Measurements from ENCODE around the gene NPAT. TPM values are rescaled to one million over a fixed set of nuclear protein-coding genes. Genes with fewer than 3 reads are reported as not detected.
"Not testable (repeated sequence)": the region's sequence is repeated elsewhere in the genome, so short reads cannot be mapped to it uniquely, and the experiment has no call there.

The NPAT gene
- total RNA-seq, 2 donors from 2014 or later: 23.3 to 31.0 TPM

DNA sequence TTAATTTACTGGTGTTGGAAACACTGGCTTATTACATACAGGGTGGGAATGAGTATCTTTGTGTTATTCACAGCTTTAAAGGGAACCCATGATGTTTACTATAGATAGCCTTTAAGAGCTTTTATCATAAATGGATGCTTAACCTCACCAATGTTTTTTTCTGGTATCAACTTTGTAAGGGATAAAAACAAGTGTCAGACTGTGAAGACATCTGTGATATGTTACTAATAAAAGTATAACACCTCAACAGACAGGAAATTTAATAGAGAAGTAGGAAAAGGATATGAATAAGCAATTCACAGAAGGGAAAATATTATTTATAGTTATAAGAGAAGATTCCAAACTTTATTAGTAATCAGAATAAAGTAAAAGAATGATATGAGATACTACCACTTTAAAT lies 54.8 kb downstream of the NPAT start:
- ATAC-seq (no peak), DNase-seq (no peak)
- Mint-ChIP-seq H3K4me3 (no peak overlapping the region), H3K4me1 (peaks cover 23% of the 10 kb centered on the region), H3K27ac (peak overlapping the region; percentile 97), H3K36me3 (ENCODE audit: low read depth) (peaks cover 12% of the 10 kb centered on the region), H3K27me3 (no peaks in the 10 kb centered on the region)
- no peaks in the 10 kb centered on the region for H3K9me3 ChIP-seq (ENCODE audit: control insufficient read depth, low read length, poor library complexity, severe bottlenecking)

DNA sequence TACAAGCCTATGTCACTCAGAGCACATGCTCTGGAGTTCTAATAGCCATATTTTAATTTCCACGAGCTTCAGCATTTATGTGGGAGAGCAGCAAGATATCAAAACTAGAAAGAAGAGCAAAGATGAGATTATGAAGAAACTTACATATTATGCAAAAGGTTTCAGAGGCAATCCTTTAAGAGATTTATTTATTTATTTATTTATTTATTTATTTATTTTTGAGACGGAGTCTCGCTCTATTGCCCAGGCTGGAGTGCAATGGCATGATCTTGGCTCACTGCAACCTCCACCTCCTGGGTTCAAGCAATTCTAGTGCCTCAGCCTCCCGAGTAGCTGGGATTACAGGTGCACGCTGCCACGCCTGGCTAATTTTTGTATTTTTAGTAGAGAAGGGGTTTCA lies 59.6 kb downstream of the NPAT start:
- not testable (repeated sequence) for H3K4me3 Mint-ChIP-seq; H3K9me3 ChIP-seq (ENCODE audit: control insufficient read depth, low read length, poor library complexity, severe bottlenecking); H3K27ac Mint-ChIP-seq; H3K36me3 Mint-ChIP-seq (ENCODE audit: low read depth); H3K4me1 Mint-ChIP-seq; H3K27me3 Mint-ChIP-seq; ATAC-seq; DNase-seq

DNA sequence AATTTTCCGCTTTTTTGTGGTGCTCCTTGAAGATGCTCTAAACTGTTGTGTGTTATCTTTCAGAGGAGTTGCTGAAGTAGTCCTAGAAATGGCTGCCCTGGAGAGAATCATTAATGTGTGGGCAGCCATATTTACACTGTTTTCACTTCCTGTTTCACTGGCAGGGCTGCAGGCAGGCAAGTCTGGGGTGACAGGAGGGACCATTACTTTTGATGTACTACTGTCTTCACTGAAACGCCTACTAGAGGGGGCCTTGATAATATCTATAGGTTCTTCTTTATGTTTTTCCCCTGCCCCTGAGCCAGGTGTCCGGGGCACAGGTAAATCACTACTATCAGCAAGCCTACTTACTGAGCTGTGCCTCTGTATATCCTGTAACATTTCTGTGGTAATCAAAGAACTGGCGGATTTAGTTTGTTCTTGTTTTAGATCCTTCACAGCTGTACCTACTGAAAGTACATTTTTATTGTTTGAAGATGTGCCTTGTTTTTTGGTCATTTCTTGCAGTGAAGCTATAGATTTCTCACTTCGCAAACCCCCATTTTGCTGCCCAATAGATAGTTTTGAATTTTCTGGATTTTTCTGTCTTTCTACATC lies 61.4 kb downstream of the NPAT start:
- peak; percentile 80 for ATAC-seq
- H3K9me3 ChIP-seq (ENCODE audit: control insufficient read depth, low read length, poor library complexity, severe bottlenecking): no peaks in the 10 kb centered on the region
- Mint-ChIP-seq H3K4me1 (peaks cover 7% of the 10 kb centered on the region), H3K27ac (no peak overlapping the region), H3K27me3 (no peaks in the 10 kb centered on the region), H3K36me3 (ENCODE audit: low read depth) (peaks cover 2% of the 10 kb centered on the region), H3K4me3 (peak overlapping the region; percentile 1)
- no peak for DNase-seq

DNA sequence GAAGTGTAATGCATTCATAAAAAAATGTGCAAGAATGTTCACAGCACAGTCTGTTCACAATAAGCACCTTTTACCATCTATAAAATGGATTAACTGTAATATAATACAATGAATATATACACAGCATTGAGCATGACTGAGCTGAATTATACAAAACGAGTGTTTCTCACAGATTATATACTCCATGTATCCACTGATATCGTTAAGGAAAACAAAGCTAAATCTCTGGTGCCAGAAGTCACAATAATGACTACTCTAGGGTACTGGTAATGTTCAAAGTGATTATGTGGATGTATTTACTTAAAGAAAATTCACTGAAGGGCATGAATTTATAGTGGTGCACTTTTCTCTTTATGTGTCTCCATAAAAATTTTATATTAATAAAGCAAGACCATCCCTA lies 67.8 kb downstream of the NPAT start:
- Mint-ChIP-seq H3K4me3 (no peak overlapping the region), H3K27ac (no peak overlapping the region), H3K36me3 (ENCODE audit: low read depth) (peaks cover 5% of the 10 kb centered on the region), H3K27me3 (no peaks in the 10 kb centered on the region), H3K4me1 (no peaks in the 10 kb centered on the region)
- DNase-seq (no peak), ATAC-seq (no peak)
- no peaks in the 10 kb centered on the region for H3K9me3 ChIP-seq (ENCODE audit: control insufficient read depth, low read length, poor library complexity, severe bottlenecking)

DNA sequence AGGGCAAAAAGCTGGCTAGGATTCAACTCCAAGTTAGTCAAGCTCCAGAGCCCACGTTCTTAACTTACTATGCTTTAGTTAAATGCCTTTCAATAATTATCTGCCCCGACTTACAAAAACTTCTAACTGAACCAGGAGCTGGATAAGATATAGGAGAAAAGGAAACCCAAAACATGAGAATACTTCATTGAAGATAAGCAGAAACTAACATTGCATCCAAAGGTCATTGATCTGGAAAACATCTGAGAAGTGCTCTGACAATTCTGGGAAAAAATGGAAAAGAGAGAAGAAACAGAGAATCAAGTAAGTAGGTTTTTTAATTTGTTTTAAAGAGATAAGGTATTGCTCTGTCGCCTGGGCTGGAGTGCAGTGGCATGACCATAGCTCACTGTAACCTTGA lies 73.9 kb downstream of the NPAT start:
- H3K27me3 Mint-ChIP-seq: no peaks in the 10 kb centered on the region
- H3K27ac Mint-ChIP-seq: no peak overlapping the region
- ATAC-seq: no peak
- no peaks in the 10 kb centered on the region for H3K9me3 ChIP-seq (ENCODE audit: control insufficient read depth, low read length, poor library complexity, severe bottlenecking)
- no peak for DNase-seq
- H3K4me3 Mint-ChIP-seq: no peak overlapping the region
- H3K36me3 Mint-ChIP-seq (ENCODE audit: low read depth): peaks cover 15% of the 10 kb centered on the region
- H3K4me1 Mint-ChIP-seq: peaks cover 11% of the 10 kb centered on the region

DNA sequence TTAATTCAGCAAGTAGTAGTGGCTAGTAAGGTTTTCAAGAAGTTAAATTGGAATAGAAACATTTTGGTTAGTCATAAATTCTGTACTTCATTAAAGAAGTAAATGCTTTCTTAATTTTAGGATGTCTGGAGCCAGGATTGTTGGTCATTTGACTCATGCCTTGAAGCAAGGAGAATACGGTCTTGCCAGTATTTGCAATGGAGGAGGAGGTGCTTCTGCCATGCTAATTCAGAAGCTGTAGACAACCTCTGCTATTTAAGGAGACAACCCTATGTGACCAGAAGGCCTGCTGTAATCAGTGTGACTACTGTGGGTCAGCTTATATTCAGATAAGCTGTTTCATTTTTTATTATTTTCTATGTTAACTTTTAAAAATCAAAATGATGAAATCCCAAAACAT lies 75.3 kb downstream of the NPAT start:
- ATAC-seq: no peak
- H3K27ac Mint-ChIP-seq: peak overlapping the region; percentile 29
- DNase-seq: no peak

DNA sequence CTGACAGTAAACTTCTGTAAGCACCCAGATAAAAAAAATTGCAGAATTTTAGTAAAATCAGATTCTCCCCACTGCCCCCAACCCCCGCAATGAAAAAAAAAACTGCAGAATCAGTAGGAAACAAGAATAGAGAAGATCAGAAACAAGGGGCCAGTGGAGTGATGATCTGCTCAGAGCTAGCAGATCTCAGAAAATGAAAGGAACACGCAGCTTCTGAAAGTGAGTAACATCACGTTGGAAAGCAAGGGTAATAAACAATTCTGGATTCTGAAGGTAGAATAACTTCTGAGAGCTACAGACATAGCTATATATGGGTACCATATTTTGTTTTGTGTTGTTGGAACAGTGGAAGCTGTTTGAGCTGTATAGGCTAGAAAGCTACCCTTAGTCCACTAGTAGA lies 77.8 kb downstream of the NPAT start:
- no peaks in the 10 kb centered on the region for H3K9me3 ChIP-seq (ENCODE audit: control insufficient read depth, low read length, poor library complexity, severe bottlenecking)
- DNase-seq (no peak), ATAC-seq (no peak)
- H3K27me3 Mint-ChIP-seq: no peaks in the 10 kb centered on the region
- H3K27ac Mint-ChIP-seq: peak overlapping the region; percentile 88
- H3K4me1 Mint-ChIP-seq: peaks cover 14% of the 10 kb centered on the region
- H3K36me3 Mint-ChIP-seq (ENCODE audit: low read depth): peaks cover 18% of the 10 kb centered on the region
- no peak overlapping the region for H3K4me3 Mint-ChIP-seq

More for the DNA sequence above, 75.3 kb downstream of the NPAT start:
- Mint-ChIP-seq H3K4me3 (no peak overlapping the region), H3K4me1 (peaks cover 11% of the 10 kb centered on the region), H3K36me3 (ENCODE audit: low read depth) (peaks cover 15% of the 10 kb centered on the region), H3K27me3 (no peaks in the 10 kb centered on the region)
- no peaks in the 10 kb centered on the region for H3K9me3 ChIP-seq (ENCODE audit: control insufficient read depth, low read length, poor library complexity, severe bottlenecking)

DNA sequence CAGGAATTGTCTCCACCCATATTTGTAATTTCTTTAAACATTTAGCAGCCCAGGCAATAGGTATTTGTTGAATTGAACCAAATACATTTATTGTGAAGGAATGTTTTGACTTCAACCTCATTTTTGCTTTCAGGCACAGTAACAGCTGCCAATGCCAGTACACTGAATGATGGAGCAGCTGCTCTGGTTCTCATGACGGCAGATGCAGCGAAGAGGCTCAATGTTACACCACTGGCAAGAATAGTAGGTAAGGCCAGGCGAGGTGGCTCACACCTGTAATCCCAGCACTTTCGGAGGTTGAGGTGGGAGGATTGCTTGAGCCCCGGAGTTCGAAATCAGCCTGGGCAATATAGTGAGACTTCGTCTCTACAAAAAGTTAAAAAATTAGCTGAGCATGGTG lies 80.1 kb downstream of the NPAT start:
- no peaks in the 10 kb centered on the region for H3K27me3 Mint-ChIP-seq
- no peaks in the 10 kb centered on the region for H3K9me3 ChIP-seq (ENCODE audit: control insufficient read depth, low read length, poor library complexity, severe bottlenecking)
- no peak for DNase-seq
- H3K36me3 Mint-ChIP-seq (ENCODE audit: low read depth): peaks cover 13% of the 10 kb centered on the region
- no peak overlapping the region for H3K27ac Mint-ChIP-seq
- ATAC-seq: no peak
- peaks cover 12% of the 10 kb centered on the region for H3K4me1 Mint-ChIP-seq
- no peak overlapping the region for H3K4me3 Mint-ChIP-seq

DNA sequence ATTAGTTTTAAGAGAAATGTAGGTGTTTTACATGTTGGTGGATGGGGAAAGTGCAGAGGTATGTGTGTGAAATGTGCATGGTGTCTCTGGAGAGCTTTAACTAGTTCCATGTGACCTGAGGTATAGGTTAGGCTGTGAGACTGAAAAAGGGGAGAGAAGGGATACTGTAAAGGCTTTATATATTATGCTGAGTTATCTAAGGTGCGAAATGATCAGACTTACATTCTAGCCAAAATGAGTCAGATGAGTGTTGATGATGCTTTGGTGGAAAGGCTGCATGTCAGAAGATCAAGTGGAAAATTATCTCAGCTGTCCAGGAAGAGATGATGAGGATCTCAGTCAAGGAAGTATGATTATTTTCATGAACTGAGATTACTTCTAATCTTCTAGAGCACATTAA lies 85.2 kb downstream of the NPAT start:
- Mint-ChIP-seq H3K36me3 (ENCODE audit: low read depth) (peaks cover 9% of the 10 kb centered on the region), H3K4me1 (peaks cover 8% of the 10 kb centered on the region), H3K27me3 (no peaks in the 10 kb centered on the region), H3K4me3 (no peak overlapping the region), H3K27ac (peak overlapping the region; percentile 68)
- ATAC-seq: no peak
- DNase-seq: no peak
- H3K9me3 ChIP-seq (ENCODE audit: control insufficient read depth, low read length, poor library complexity, severe bottlenecking): no peaks in the 10 kb centered on the region

DNA sequence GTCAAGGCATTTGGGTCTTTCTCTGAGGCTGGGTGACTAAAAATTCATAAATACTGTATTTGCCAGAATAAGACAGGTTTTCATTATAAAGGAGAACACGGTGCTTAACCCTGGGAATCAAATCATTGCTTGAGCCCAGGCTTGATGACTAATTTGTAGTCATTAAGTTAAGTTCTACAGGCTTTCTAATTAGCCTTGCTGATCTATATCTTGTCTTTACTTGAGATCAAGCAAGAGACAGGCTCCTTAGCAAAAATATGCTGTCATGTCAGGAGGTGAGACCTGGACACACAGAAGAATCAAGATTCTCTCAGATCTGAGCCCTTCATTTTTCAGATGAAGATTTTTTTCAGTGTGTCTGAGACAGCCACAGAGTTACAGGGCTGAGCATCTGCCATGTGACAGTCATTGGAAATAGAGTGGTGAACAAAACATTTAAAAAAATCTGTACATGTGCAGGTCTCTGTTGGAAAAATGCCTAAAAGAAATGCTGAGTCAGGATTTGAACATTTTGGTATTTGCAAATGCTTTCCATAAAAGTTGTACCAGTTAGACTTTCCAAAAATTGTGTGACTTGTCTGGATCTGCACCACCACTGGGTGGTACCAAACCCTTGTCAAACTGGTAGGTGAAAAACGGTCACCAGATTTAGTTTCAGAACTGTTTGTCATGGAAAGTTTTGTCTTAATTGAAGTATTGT lies 86.4 kb downstream of the NPAT start:
- no peak for ATAC-seq
- H3K36me3 Mint-ChIP-seq (ENCODE audit: low read depth): peaks cover 9% of the 10 kb centered on the region
- H3K4me1 Mint-ChIP-seq: peaks cover 8% of the 10 kb centered on the region
- no peak overlapping the region for H3K27ac Mint-ChIP-seq
- H3K9me3 ChIP-seq (ENCODE audit: control insufficient read depth, low read length, poor library complexity, severe bottlenecking): no peaks in the 10 kb centered on the region
- no peak for DNase-seq
- no peak overlapping the region for H3K4me3 Mint-ChIP-seq
- no peaks in the 10 kb centered on the region for H3K27me3 Mint-ChIP-seq

DNA sequence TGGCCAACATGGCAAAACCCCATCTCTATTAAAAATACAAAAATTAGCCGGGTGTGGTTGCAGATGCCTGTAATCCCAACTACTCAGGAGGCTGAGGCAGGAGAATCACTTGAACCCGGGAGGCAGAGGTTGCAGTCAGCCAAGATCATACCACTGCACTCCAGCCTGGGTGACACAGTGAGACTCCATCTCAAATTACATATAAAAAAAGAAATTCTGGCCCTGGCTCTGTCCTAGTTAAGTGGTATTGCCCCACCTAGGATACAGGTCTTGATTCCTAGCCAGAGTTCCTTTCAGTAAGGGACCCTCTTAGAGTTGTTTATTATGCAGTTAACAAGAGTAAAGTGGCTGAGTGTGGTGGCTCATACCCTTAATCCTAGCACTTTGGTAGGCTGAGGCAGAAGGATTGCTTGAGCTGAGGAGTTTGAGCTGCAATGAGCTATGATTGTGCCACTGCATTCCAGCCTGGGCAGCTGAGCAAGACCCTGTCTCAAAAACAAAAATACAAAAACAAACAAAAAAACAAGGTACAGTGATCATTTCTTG lies 89.4 kb downstream of the NPAT start:
- Mint-ChIP-seq H3K4me1 (peaks cover 12% of the 10 kb centered on the region), H3K27ac (peak overlapping the region; percentile 43)
- H3K36me3 Mint-ChIP-seq (ENCODE audit: low read depth); DNase-seq; ATAC-seq; H3K27me3 Mint-ChIP-seq; H3K4me3 Mint-ChIP-seq; H3K9me3 ChIP-seq (ENCODE audit: control insufficient read depth, low read length, poor library complexity, severe bottlenecking): not testable (repeated sequence)

DNA sequence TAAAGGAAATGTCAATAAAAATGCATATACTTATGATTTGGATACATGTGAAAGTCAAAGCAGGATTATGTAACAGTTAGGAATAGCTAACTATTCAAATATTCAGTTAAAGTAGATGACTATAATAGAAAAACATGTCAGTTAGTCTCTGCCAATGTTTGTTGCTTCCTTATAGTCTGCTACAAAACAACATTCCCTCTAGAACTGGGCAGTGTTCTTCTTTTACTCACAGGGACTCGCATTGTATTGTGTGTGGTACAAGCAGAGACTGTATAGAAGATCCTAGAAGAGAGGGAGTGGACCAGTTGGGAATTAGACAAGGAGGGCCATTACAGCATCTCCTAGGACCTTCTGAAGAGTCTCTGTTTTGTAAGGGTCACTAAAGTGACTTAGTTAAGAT lies 90.4 kb downstream of the NPAT start:
- ATAC-seq (no peak), DNase-seq (no peak)
- peak overlapping the region; percentile 68 for H3K27ac Mint-ChIP-seq
- peaks cover 1% of the 10 kb centered on the region for H3K36me3 Mint-ChIP-seq (ENCODE audit: low read depth)
- no peak overlapping the region for H3K4me3 Mint-ChIP-seq
- no peaks in the 10 kb centered on the region for H3K9me3 ChIP-seq (ENCODE audit: control insufficient read depth, low read length, poor library complexity, severe bottlenecking)
- H3K27me3 Mint-ChIP-seq: no peaks in the 10 kb centered on the region
- peaks cover 15% of the 10 kb centered on the region for H3K4me1 Mint-ChIP-seq

DNA sequence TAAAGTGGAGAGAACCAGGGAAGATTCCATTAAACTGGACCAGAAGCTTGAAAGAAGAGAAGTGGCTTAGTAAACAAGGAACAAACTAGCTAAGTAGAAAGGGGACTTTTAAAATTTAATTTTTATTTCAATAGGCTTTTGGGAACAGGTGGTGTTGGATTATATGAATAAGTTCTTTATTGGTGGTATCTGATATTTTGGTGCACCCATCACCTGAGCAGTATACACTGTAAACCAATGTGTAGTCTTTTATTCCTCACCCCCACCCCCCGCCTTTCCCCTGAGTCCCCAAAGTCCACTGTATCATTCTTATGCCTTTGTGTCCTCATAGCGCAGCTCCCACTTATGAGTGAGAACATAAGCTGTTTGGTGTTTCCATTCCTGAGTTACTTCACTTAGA lies 93.7 kb downstream of the NPAT start:
- no peak overlapping the region for H3K27ac Mint-ChIP-seq
- no peaks in the 10 kb centered on the region for H3K9me3 ChIP-seq (ENCODE audit: control insufficient read depth, low read length, poor library complexity, severe bottlenecking)
- ATAC-seq (no peak), DNase-seq (no peak)
- no peak overlapping the region for H3K4me3 Mint-ChIP-seq
- H3K27me3 Mint-ChIP-seq: no peaks in the 10 kb centered on the region
- peaks cover 36% of the 10 kb centered on the region for H3K4me1 Mint-ChIP-seq
- H3K36me3 Mint-ChIP-seq (ENCODE audit: low read depth): peaks cover 3% of the 10 kb centered on the region

DNA sequence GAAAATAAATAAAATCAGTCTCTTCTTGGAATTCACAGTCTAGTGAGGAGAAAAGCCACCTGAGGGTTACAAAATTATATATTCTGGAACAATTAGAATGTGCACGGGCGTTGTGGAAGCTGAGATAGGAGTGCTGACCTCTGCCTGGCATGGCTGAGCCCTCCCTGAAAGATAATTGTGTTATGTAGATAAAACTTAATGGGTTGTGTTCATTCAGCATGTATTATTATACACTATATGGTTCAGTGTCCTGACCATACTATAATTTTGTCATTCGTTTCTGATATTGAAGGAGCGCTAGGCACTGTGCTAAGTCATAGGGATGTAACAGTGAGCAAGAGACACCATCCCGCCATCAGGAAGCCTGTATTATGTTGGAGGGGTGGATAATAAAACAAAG lies 97.3 kb downstream of the NPAT start:
- DNase-seq (no peak), ATAC-seq (no peak)
- Mint-ChIP-seq H3K27ac (peak overlapping the region; percentile 94), H3K4me3 (peak overlapping the region; percentile 86), H3K27me3 (no peaks in the 10 kb centered on the region), H3K36me3 (ENCODE audit: low read depth) (peaks cover 3% of the 10 kb centered on the region), H3K4me1 (peaks cover 51% of the 10 kb centered on the region)
- H3K9me3 ChIP-seq (ENCODE audit: control insufficient read depth, low read length, poor library complexity, severe bottlenecking): no peaks in the 10 kb centered on the region
